GM18505 (cell line): ENCODE results near the gene PRR20B.
"Not testable (repeated sequence)": the region's sequence is repeated elsewhere in the genome, so short reads cannot be mapped to it uniquely, and the experiment has no call there.

Source experiments
- ATAC-seq: cut with Tn5 transposase; IDR thresholded peaks from one replicate; pipeline ENCODE4 v1.9.1; 2021; ENCODE audit not compliant: unreplicated experiment
- POLR2A ChIP-seq: IDR thresholded peaks from 4 replicates; pipeline ENCODE4 v1.6.1; 2011; ENCODE audit warnings: borderline replicate concordance; ENCODE audit not compliant: insufficient read depth, insufficient read length; ENCODE audit errors: extremely low read depth

PRR20B gene

DNA sequence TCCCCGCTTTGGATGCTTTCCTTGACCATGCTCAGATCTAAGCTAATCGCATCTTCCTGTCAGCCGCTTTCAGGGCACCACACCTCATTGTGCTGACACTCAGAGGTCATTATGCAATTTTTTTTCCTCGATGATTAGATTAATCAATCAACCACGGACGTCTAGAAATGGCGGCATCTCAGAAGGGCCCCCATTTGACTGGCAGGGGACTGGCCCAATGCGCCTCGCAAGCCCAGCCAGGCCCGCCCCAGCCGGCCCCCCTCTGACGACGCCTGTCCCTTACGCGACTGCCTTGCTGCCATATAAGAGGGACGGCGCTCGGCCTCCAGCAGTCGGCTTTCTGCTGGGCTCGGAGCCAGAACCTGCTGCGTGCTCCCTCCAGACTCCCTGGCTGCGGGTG, at the start of gene PRR20B:
Gene PRR20B (plus strand): TSS at position 301 of the 400 bp plus-strand sequence. CDS start 387 bp downstream, outside the sequence.
- not testable (repeated sequence) for ATAC-seq

DNA sequence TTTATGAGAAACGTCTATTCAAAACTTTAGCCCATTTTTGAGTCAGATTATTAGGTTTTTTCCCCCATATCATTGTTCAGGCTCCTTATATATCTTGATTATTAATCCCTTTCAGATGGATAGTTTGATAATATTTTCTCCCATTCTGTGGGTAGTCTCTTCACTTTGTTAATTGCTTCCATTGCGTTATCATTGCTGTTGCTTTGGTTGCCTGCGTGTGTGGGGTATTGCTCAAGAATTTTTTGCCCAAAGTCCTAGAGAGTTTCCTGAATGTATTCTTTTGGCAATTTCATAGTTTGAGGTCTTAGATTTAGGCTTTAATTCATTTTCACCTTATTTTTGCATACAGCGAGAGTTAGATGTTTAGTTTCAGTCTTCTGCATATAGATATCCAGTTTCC, 32.3 kb upstream of the PRR20B start:
- TF ChIP-seq POLR2A: no peak
- no peak for ATAC-seq

DNA sequence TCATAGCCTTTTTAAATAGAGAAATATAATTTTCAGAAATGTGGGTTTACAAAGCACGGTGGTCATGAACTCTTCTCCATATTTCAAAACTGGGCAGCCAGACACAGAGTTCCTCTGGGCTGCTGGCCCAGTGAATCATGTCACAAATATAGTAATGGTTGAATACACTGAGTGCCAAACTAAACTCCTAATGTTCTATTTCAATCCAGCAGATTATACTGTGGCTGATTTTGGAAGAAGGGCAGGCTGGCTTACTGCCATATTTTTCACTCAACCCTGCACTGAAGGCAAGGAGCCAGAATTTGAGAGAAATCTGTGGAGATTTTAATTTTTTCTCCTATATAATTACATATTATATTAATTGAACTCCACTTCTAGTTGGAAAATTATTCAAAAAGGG, 23.6 kb upstream of the PRR20B start:
- ATAC-seq: no peak
- TF ChIP-seq POLR2A: no peak

DNA sequence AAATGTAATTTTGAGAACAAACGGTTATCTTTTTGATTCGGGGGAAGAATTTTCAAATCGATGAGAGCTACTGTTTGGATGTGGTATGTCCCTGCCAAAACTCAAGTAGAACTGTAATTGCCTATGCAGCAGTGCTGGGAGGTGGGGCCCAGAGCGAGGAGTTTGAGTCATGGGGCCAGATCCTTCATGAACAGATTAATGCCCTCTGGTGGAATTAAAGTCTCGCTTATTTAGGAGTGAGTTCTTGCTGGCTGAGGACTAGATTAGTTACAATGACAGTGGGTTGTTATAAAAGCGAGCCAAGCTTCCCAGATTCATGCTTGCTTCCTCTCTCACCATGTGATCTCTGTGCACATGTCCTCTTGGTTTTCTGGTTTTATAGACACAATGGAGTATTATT, 18.4 kb upstream of the PRR20B start:
- no peak for TF ChIP-seq POLR2A
- ATAC-seq: no peak

DNA sequence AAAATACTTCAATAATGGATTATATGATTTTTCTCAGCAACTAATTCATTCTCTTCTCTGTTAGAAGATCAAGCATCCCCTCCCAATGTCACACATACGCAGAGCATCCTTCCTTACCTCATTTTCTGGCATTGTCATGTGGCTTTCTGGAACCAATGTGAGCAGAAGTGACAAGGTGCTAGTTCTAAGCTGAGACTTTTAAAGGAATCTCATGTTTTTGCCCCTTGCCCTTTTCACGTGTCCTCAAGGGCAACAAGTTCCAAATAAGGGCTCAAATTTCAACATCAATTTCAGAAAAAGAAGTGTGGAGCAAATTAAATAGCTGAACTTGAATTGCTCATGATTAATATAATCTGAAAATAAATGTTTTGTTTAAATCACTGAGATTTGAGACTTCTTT, 11.2 kb upstream of the PRR20B start:
- no peak for ATAC-seq
- TF ChIP-seq POLR2A: no peak

DNA sequence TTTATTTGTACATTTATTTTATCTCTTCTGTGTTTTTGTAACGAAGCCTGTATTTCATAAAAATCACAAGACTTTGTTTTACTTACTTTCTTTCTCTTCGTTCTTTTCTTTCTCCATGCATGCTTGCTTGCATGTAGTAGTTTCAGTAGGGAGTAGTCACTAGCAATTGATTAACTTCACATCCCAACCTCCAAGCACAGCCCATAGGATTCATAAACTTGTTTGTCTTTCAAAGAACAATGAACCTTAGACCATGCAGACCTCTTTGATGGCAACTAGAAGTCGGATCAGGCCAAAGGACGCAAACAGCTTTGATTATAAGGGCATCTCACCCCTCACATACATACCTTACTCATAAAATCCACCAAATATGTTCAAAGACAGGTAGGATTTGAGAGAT, 9.7 kb upstream of the PRR20B start:
- TF ChIP-seq POLR2A: no peak
- no peak for ATAC-seq

DNA sequence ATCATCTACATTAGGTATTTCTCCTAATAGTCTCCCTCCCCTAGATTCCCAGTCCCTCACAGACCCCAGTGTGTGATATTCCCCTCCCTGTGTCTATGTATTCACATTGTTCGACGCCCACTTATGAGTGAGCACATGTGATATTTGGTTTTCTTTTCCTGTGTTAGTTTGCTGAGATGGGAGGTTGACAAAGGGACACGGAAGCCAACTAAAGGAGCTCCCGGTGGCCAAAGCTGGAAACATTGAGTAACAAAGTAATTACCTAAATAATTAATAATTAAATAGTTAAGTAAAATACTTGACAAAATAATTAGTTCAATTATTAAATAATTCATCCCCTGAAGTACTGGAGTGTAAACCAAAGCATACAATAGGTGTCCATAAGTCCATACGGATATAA, 8.3 kb upstream of the PRR20B start:
- no peak for ATAC-seq

DNA sequence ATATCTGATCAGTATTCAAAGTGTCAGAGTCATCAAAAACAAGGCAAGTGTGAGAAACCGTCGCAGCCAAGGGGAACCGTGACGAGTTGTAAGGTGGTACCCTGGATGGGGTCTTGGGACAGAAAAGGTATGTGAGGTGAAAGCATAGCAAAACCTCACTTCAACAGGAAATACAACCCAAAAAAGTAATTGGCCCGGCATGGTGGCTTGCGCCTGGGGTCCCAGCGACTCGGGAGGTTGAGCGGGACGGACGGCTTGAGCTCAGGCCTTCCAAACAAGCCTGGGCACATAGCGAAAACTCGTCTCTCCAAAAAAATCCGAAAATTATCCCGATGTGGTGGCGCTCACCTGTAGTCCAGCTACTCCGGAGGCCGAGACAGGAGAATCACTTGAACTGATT, 7.5 kb upstream of the PRR20B start:
- not testable (repeated sequence) for ATAC-seq

More for the DNA sequence above, 8.3 kb upstream of the PRR20B start:
- no peak for TF ChIP-seq POLR2A

DNA sequence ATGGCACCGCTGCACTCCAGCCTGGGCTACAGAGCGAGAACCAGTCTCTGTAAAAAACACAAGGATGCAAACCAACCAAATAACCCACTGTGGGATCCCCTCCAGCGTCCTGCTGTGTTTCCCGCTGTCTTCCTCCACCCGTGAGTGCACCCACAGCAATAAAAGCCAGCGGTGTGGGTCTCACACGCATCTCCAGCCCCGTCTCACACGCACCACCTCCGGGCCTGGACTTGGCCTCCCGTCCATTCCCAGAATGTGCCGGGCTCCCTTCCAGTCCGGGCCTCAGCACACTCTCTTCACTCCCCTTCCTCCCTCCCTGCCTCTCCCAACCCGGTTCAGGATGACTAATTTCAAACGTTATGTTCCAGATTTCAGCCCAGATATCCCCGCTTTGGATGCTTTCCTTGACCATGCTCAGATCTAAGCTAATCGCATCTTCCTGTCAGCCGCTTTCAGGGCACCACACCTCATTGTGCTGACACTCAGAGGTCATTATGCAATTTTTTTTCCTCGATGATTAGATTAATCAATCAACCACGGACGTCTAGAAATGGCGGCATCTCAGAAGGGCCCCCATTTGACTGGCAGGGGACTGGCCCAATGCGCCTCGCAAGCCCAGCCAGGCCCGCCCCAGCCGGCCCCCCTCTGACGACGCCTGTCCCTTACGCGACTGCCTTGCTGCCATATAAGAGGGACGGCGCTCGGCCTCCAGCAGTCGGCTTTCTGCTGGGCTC, 6.9 kb upstream of the PRR20B start, which contains the start of gene PRR20A:
Gene PRR20A (plus strand): TSS at position 684 of the 734 bp plus-strand sequence. CDS start 387 bp downstream, outside the sequence.
- ATAC-seq: not testable (repeated sequence)

DNA sequence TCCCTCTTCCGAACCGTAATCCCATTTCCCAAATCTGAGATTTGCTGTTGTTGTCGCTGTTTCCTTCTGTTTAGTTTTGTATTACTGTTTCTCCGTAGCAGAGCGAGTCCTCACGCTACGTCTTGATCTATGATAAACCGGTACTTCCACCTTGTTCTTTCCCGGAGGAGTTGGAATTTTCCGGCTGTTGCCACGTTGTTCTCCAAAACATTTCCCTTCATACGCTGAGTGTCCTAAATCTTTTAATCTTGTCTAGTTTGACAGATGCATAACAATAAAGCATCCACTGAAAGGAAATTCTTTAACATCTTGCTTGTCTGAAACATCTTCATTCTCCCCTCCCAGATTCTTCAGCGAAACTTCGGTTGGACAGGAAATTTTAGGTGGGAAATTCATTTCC, 818 bp downstream of the PRR20B start:
- not testable (repeated sequence) for ATAC-seq

DNA sequence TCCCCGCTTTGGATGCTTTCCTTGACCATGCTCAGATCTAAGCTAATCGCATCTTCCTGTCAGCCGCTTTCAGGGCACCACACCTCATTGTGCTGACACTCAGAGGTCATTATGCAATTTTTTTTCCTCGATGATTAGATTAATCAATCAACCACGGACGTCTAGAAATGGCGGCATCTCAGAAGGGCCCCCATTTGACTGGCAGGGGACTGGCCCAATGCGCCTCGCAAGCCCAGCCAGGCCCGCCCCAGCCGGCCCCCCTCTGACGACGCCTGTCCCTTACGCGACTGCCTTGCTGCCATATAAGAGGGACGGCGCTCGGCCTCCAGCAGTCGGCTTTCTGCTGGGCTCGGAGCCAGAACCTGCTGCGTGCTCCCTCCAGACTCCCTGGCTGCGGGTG, 6.5 kb downstream of the PRR20B start, which contains the start of gene PRR20C:
Gene PRR20C (plus strand): TSS at position 301 of the 400 bp plus-strand sequence. CDS start 387 bp downstream, outside the sequence.
- ATAC-seq: not testable (repeated sequence)

DNA sequence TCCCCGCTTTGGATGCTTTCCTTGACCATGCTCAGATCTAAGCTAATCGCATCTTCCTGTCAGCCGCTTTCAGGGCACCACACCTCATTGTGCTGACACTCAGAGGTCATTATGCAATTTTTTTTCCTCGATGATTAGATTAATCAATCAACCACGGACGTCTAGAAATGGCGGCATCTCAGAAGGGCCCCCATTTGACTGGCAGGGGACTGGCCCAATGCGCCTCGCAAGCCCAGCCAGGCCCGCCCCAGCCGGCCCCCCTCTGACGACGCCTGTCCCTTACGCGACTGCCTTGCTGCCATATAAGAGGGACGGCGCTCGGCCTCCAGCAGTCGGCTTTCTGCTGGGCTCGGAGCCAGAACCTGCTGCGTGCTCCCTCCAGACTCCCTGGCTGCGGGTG, 13.0 kb downstream of the PRR20B start, which contains the start of gene PRR20D:
Gene PRR20D (plus strand): TSS at position 301 of the 400 bp plus-strand sequence. CDS start 387 bp downstream, outside the sequence.
- ATAC-seq: not testable (repeated sequence)

DNA sequence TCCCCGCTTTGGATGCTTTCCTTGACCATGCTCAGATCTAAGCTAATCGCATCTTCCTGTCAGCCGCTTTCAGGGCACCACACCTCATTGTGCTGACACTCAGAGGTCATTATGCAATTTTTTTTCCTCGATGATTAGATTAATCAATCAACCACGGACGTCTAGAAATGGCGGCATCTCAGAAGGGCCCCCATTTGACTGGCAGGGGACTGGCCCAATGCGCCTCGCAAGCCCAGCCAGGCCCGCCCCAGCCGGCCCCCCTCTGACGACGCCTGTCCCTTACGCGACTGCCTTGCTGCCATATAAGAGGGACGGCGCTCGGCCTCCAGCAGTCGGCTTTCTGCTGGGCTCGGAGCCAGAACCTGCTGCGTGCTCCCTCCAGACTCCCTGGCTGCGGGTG, 19.6 kb downstream of the PRR20B start, which contains the start of gene PRR20E:
Gene PRR20E (plus strand): TSS at position 301 of the 400 bp plus-strand sequence. CDS start 387 bp downstream, outside the sequence.
- ATAC-seq: not testable (repeated sequence)

DNA sequence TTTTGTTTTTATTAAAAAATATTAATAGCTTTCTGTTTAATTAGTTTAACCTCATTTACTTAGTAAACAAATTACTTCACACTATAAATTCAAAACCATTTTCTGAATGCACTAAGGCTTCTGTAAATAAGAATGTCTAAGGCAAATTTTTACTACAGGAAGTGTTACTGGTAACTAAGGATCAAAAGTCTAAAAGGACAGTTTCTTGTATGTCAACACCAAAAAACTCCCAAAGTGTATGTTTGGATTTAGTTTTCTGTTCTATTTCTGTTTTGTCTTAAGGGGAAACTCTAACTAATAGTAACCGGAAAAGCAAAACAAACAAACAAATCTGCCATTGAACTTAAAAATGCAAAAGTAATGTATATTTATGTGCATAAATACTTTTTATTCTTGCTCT, 44.4 kb downstream of the PRR20B start:
- ATAC-seq: no peak
- no peak for TF ChIP-seq POLR2A
